Endodermal cell (in vitro differentiated cells): Measurements from ENCODE around the gene PRRX2. TPM values are rescaled to one million over a fixed set of nuclear protein-coding genes. Genes with fewer than 3 reads are reported as not detected.

Experiments used
- DNase-seq: peaks from one replicate; pipeline ENCODE4 v3.0.0-alpha.2; 2017
- H3K27ac ChIP-seq: 2 replicates; pipeline ENCODE4 v1.5.1; 2013; ENCODE audit warnings: mild to moderate bottlenecking, low read depth, low read length, moderate library complexity
- H3K27me3 ChIP-seq: 2 replicates; pipeline ENCODE4 v1.6.1; 2013; ENCODE audit warnings: mild to moderate bottlenecking, low read length, moderate library complexity; ENCODE audit not compliant: insufficient read depth, control insufficient read depth, poor library complexity, severe bottlenecking
- H3K36me3 ChIP-seq: 2 replicates; pipeline ENCODE4 v1.7.0; 2013; ENCODE audit warnings: mild to moderate bottlenecking, low read length, moderate library complexity; ENCODE audit not compliant: control insufficient read depth, insufficient read depth
- H3K4me1 ChIP-seq: one replicate; pipeline ENCODE4 v1.7.0; 2013; ENCODE audit warnings: low read length; ENCODE audit not compliant: control insufficient read depth, insufficient read depth
- H3K4me3 ChIP-seq: 2 replicates; pipeline ENCODE4 v1.5.1; 2013; ENCODE audit warnings: mild to moderate bottlenecking, low read length, moderate library complexity
- H3K9ac ChIP-seq: 2 replicates; pipeline ENCODE4 v1.6.1; 2013; ENCODE audit warnings: mild to moderate bottlenecking, low read length, moderate library complexity; ENCODE audit not compliant: poor library complexity, severe bottlenecking; ENCODE audit errors: extremely low read depth
- H3K9me3 ChIP-seq: 2 replicates; pipeline ENCODE4 v1.6.1; 2013; ENCODE audit warnings: mild to moderate bottlenecking, low read length, moderate library complexity; ENCODE audit not compliant: control insufficient read depth
- H3K27ac Mint-ChIP-seq: 2 replicates; pipeline ENCODE4 v1.8.0; 2020; ENCODE audit warnings: mixed read lengths
- H3K27me3 Mint-ChIP-seq: 2 replicates; pipeline ENCODE4 v1.8.0; 2021; ENCODE audit warnings: mild to moderate bottlenecking, mixed read lengths; ENCODE audit not compliant: insufficient read depth
- H3K36me3 Mint-ChIP-seq: 2 replicates; pipeline ENCODE4 v1.8.0; 2020; ENCODE audit warnings: low read depth, mixed read lengths
- H3K4me1 Mint-ChIP-seq: 2 replicates; pipeline ENCODE4 v1.8.0; 2020; ENCODE audit warnings: mixed read lengths
- H3K4me3 Mint-ChIP-seq: 2 replicates; pipeline ENCODE4 v1.8.0; 2020; ENCODE audit warnings: mild to moderate bottlenecking, moderate library complexity, mixed read lengths
- H3K9me3 Mint-ChIP-seq: 2 replicates; pipeline ENCODE4 v1.8.0; 2020; ENCODE audit warnings: mild to moderate bottlenecking, mixed read lengths
- CTCF ChIP-seq: fragments of 200-600 bp; sonication (generic); conservative IDR thresholded peaks from 2 replicates; pipeline ENCODE4 v1.5.0; 2021; ENCODE audit warnings: antibody characterized with exemption, mild to moderate bottlenecking
- WGBS, 2 experiments: methylation state at CpG; one replicate each; pipeline versions ENCODE4 v1.1.5 to v1.1.7; 2013; ENCODE audit warnings: missing lambda C conversion rate in 2 of 2, mixed read lengths in 1 of 2; ENCODE audit not compliant: insufficient coverage in 1 of 2, insufficient read length in 1 of 2; 5-methylcytosine and 5-hydroxymethylcytosine counted together
- total RNA-seq, 2 donors: library from RNA; stranded (reverse); fragmentation: NEBNext Ultra II Directional in 1 of 2; extraction: Animal tissue kit (Norgen Biotek cat#: 25700) in 1 of 2; gene quantifications; 2 replicates in 1 of 2; 3 replicates in 1 of 2; pipeline ENCODE4 v1.2.1, GENCODE V29; 2021

PRRX2 gene
- total RNA-seq, 2 donors from 2014 or later, result 1.0 to 3.8 TPM

- Mint-ChIP-seq H3K9me3 (no peaks in the 10 kb centered on the region), H3K4me1 (peaks cover 6% of the 10 kb centered on the region), H3K27me3 (peaks cover 53% of the 10 kb centered on the region), H3K4me3 (peak overlapping the region; percentile 45), H3K27ac (no peak overlapping the region), H3K36me3 (no peaks in the 10 kb centered on the region)
- 10 to 32% methylated on average over 11 to 35 of the region's 36 CpGs for WGBS, 2 experiments
- H3K4me3 ChIP-seq, result no peak overlapping the region
- no peak for TF ChIP-seq CTCF
- peaks cover 52% of the 10 kb centered on the region for H3K27me3 ChIP-seq
- peak; percentile 73 for DNase-seq
- no peaks in the 10 kb centered on the region for H3K36me3 ChIP-seq
- H3K27ac ChIP-seq, result no peak overlapping the region
- no peaks in the 10 kb centered on the region for H3K4me1 ChIP-seq
- H3K9me3 ChIP-seq, result no peaks in the 10 kb centered on the region
- H3K9ac ChIP-seq, result no peak overlapping the region
These were observed 580 bp upstream of the PRRX2 start for GRCh38 chr9:129664746-129665388.

- Mint-ChIP-seq H3K4me1 (peaks cover 7% of the 10 kb centered on the region), H3K27me3 (peaks cover 45% of the 10 kb centered on the region), H3K36me3 (no peaks in the 10 kb centered on the region), H3K27ac (no peak overlapping the region), H3K9me3 (no peaks in the 10 kb centered on the region), H3K4me3 (peak overlapping the region; percentile 46)
- no peaks in the 10 kb centered on the region for H3K9me3 ChIP-seq
- peaks cover 48% of the 10 kb centered on the region for H3K27me3 ChIP-seq
- DNase-seq, result peak; percentile 65
- WGBS, 2 experiments, result 8 to 15% methylated on average over 25 to 88 of the region's 88 CpGs
- H3K9ac ChIP-seq, result no peak overlapping the region
- H3K4me1 ChIP-seq, result no peaks in the 10 kb centered on the region
- no peak overlapping the region for H3K27ac ChIP-seq
- no peak for TF ChIP-seq CTCF
- no peak overlapping the region for H3K4me3 ChIP-seq
- H3K36me3 ChIP-seq, result no peaks in the 10 kb centered on the region
These were observed 520 bp downstream of the PRRX2 start for GRCh38 chr9:129665814-129666520.

GRCh38 chr9:129666575-129666974, 1.1 kb downstream of the PRRX2 start:
- no peak for TF ChIP-seq CTCF
- Mint-ChIP-seq H3K4me1 (peaks cover 7% of the 10 kb centered on the region), H3K9me3 (no peaks in the 10 kb centered on the region), H3K36me3 (no peaks in the 10 kb centered on the region), H3K4me3 (peak overlapping the region; percentile 46), H3K27me3 (peaks cover 41% of the 10 kb centered on the region), H3K27ac (no peak overlapping the region)
- Histone ChIP-seq H3K27me3 (peaks cover 44% of the 10 kb centered on the region), H3K4me3 (no peak overlapping the region), H3K4me1 (no peaks in the 10 kb centered on the region), H3K36me3 (no peaks in the 10 kb centered on the region), H3K27ac (no peak overlapping the region), H3K9ac (no peak overlapping the region), H3K9me3 (no peaks in the 10 kb centered on the region)
- WGBS, 2 experiments, result 61 to 73% methylated on average over 3 to 13 of the region's 13 CpGs
- DNase-seq, result no peak
